ENCODE measurements around the gene UBAC1.

The UBAC1 gene

GRCh38 chr9:135961277-135961715 lies at the start of gene UBAC1:
Gene UBAC1, minus strand, starts transcription at chr9:135961373. Its CDS starts 211 bp downstream, at chr9:135961162.
- DNase-seq: peak; percentile 98

DNA sequence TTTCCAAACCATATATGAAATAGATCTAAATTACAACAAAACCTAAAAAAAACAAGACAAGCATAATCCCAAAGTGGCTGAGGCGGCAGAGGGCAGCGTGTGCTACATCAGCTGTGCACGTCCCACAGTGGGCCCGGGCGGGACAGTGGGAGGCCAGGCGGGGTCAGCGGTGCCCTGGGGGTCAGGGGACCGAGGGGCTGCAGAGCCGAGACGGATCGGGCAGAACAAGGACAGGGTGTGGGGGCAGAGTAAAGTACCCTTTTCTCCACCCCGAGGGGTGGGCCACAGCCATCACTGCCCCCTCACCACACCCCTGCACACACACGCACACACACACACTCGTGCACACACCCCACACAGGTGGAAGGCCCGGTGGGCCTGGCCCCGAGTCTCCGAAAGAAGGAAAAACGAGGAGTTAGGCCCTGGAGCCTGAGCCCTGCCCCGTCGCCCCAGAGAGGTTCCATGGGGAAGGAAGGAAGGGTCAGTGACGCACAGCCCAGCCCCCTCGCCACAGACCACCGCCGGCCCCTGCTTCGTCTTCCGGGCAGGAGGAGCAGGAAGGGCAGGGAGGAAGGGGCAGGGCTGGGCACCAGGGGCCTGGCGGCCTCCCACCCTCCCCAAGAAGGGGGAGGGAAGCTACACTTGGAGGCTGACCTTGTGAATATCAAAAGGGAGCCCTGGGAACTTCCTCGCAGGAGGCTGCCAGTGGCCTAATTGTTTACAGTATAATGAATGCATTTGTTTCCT lies 49.6 kb upstream of the UBAC1 start:
- DNase-seq: no peak

DNA sequence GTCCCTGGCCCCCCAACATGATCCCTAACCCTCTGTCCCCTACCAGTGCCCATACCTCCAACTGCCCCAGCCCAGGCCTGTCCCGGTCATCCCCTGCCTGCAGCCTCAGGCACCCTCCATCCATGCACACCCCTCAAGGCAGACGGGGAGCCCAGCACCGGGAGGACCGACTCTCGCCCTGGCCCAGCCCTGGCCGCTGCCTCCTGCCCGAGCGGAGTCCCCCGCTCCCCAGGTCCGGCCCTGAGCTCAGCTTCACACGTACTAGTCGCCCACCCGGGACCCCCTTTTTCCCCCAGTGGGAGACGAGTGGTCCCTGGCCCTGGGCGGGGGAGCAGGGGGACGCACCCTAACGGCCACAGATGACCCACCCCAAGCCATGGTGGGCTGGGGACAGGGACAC lies 49.0 kb upstream of the UBAC1 start:
- no peak for DNase-seq

DNA sequence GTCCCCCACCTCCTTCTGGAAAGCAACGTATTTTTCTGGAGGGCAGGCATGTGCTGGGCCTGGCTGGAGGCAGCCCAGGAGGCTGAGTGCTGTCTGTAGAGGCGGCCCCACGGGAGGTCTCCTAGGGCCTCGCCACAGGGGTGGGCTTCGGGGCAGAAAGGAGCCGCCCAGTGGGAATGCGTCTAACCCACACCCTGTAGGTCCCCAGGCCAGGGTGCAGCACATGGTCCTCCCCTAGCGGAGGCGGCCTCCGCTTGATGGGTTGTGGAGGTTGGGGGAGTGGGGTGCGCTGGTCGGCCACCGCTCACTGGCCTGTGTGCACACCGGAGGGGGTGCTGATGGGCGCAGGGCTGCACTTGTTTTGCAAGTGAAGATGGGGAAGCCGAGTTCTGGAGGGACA lies 48.3 kb upstream of the UBAC1 start:
- no peak for DNase-seq

DNA sequence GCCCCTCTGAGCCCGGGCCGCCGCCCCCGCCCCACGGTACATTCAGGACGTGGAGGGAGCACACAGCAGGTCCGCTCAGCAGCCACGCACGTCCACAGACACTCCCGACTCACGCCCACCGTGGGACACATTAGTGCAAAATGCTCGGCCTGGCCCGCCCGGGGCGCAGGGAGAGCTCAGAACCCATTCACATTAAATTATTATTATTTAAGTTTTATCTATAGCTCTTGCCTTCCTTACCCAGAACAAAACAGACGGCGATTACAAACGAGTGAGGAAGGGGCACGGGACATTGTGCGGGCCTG lies 47.5 kb upstream of the UBAC1 start:
- DNase-seq: no peak

DNA sequence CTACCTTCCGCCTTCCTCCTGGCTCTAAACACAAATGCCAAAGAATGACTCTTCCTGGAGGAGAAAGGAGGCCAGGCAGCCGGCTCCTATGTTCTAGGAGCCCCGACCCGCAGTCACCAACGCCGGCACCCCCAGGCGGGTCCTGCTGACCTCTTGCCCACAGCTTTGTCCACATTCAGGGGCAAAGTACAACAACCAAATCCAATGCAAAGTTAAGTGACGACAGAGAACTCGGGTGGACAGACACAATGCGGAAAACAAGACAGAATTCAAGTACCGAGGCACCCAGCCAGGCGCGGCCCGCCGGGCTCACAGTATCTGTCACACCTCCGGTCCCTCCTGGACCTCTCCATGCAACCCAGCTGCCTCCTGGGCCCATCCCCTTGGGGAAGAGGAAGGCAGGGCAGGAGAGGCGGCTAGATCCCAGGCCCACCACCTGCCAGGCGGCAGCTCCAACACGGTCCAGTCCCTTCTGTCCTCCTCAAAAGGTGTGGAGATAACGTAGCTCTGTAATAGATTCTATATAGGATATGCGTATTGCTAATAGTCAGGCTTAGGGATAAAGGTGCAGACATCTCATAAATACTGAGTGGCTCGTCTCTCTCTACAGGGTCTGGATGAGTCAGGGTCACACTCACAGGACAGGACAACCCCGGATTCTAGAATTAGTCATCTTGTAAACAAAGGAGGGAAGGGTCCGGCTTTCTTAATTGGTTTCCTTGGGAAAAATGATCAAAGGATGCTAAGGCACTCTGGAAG lies 46.9 kb upstream of the UBAC1 start:
- no peak for DNase-seq

- no peak for DNase-seq
Measured at GRCh38 chr9:136007276-136007933, 46.2 kb upstream of the UBAC1 start.

- no peak for DNase-seq
Measured at GRCh38 chr9:136006169-136006568, 45.0 kb upstream of the UBAC1 start.

DNA sequence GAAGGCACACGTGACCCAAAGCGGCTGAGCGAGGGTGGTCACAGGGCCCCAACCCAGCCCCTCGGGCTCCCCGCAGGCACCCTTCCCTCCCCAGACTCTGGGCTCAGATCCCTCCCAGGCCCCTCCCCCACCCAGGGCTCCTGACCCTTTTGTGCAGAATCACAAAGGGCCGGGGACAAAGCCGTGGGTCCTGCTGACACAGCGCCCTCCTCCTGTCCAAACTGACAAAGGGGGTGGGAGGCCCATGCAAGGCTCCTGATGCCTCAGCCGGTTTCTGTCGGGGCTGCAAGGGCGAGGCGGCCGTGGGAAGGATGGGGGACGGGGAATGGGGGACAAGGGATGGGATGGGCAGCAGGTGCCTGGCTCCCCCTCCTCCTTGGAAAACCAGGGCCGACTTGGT lies 43.5 kb upstream of the UBAC1 start:
- DNase-seq: no peak

GRCh38 chr9:136004219-136004618 lies 43.0 kb upstream of the UBAC1 start:
- DNase-seq: no peak

DNA sequence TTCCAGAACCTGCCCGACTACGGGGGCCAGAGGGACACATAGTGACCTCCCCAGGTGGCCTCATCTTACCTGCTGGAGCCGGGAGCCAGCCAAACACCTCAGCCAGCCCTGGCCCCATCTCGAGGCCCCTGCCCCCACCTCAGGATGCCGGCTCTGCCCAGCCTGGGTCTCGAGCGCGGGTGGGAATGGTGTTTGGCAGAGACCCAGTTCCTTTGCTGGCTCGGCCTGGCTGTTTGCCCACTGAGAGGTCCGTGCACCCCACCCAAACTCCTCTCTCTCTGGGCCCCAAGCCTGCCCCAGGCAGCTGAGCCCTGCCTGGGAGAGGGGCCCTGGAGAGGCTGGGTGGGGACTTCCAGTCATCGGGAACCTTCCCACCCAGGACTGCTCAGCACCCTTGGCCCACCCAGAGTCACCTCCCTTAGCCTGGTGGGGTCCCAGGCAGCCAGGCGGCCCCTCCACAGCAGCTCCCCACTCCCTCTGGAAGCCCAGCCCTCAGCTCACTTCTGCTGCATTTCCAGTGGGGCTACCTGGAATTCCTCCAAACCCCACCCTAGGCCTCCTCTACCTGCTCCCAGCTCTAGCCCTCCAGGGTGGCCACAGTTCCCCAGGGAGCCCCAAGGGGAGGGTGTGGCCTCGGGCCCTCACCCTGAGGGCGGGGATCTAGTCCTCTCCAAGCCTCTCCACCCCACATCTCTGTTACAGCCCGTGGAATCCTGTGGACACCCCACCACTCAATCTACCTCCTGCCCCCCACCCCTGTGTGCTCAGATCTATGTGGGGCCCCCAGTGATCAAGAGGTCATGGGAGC lies 42.4 kb upstream of the UBAC1 start:
- no peak for DNase-seq

- DNase-seq: no peak
Measured at GRCh38 chr9:136002881-136003280, 41.7 kb upstream of the UBAC1 start.

- no peak for DNase-seq
Measured at GRCh38 chr9:136002215-136002614, 41.0 kb upstream of the UBAC1 start.

GRCh38 chr9:136001231-136001630 lies 40.1 kb upstream of the UBAC1 start:
- no peak for DNase-seq

DNA sequence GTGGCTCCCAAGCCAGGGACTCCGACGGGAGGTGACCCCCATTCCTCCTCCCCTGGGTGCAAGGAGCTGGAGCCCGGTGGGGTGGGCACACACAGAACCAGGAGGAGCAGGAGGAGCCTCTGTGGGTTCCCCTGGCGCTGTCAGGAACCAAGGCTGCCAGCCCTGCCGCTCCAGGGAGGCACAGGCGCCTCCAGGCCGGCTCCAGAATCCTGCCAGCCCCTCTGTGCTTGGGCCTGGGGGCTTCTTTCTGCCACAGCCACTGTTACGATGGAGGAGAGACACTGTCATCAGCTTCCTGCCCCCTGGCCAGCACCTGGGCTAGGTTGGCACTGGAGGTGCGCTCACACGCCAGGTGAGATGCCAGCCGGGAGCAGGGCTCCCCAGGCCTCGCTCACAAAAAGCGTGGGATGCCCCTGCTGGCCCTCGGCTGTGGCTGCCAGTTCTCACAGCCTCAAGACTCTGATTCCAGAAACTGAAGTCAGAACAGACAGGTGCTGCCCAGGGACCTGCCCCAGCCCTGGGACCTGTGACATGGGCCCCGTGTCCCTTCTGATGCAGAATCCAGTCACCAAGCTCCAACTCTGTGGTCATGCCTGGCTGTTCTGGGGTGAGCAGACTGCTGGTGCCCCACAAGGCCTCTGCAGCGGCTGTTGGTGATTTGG lies 37.4 kb upstream of the UBAC1 start:
- DNase-seq: no peak

- no peak for DNase-seq
Measured at GRCh38 chr9:135998016-135998380, 36.8 kb upstream of the UBAC1 start.

DNA sequence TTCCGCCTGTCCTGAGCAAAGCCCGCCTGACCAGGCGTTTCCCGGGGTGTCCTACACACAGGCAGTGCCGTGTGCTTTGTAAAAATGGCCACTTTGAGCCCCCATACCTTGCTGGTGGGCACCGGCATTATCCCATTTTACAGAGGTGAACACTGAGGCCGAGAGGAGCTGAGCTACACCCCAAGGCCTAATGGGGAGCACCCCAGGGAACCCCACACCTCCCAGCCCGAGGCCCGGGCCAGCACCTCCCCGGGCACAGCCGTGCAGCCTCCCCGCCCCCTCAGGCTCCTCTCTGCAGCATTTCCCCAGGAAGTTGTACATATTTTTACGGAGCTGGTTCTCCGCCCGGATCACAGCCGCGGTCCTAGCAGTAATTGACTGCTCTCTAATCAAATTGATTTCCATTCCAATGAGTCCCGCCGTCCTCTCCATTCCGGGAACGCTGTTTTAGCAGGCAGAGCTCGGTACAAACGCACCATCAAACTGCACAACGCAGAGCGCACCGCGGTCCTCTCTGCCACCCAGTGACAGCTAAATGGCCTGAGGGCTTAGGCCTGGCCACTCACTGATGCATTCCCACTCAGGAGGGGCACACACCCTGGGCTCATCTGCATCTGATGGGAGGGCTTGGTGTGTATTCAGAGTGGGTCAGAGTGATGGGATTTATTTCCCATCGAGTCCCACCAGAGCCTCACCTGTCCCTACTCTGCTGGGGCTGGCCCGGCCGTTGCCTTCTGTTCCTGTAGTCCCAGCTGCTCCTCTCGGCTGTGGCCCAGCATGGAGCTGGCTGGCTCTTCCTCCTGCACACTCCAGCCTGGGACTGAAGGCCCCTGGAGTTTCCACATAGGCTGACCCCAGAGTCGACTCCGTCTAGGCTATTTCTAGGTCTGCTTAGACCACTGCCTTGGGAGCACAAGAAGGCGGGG lies 36.2 kb upstream of the UBAC1 start:
- no peak for DNase-seq

DNA sequence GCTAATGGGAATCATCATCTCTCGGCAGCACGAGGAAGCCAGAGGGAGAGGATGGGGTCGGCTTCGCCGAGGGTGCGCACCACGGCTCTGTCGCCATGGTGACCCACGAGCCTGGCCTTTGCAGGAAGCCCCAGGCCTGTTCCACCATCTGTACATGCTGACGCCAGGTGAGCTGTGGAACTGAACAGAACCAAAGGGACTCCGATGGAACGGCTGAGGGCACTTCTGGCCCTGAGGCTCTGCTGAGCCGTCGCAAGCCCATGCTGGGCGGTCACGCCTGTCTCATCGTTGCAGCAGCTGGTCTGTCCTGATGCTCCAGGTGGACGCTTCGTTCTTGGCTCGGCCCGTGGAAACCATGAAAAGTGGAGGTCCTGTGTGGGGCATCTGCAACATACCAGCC lies 34.6 kb upstream of the UBAC1 start:
- DNase-seq: no peak

GRCh38 chr9:135994501-135995192 lies 33.5 kb upstream of the UBAC1 start:
- DNase-seq: no peak

GRCh38 chr9:135993765-135994500 lies 32.8 kb upstream of the UBAC1 start:
- no peak for DNase-seq

Measured in NCI-H2171 treated with DMSO at 0.1 percent for 48 hours (cell line).